ENCODE measurements around the gene GABRB1.
A peak's percentile ranks its signal among the peaks of the same experiment; 100 is the strongest.

DNA sequence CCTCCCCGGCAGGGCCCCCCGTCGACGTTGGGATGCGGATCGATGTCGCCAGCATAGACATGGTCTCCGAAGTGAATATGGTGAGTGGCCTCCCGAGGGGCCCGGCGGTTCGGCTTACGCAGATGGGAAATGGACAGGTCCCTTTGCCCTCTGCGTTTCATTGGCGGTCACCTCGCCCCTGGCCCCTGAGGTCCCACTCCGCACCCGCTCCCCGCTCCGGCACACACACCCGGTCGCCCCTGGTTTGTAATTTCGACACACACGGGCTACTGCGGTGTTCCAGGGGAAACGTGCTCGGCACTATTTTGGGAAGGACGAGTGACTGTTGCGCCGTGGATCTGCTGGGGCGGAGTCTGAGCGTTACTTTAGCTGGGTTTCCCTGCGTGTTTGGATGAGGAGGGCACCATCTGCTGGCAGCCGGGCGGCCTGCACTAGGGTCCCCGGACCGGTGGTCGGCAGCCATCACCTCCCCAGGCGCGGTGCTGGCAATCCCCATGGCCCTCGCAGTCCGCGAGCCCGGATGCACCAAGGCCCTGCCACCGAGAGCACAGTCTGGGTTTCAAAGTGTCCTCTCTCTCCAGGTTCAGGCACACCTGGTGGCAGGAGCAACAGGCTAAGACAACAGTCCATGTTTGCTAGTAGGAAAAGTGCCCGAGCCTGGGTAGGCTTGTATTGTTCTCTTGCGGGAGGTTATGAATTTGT lies 1.2 kb downstream of the GABRB1 start:
- TF ChIP-seq, protein P1, sequence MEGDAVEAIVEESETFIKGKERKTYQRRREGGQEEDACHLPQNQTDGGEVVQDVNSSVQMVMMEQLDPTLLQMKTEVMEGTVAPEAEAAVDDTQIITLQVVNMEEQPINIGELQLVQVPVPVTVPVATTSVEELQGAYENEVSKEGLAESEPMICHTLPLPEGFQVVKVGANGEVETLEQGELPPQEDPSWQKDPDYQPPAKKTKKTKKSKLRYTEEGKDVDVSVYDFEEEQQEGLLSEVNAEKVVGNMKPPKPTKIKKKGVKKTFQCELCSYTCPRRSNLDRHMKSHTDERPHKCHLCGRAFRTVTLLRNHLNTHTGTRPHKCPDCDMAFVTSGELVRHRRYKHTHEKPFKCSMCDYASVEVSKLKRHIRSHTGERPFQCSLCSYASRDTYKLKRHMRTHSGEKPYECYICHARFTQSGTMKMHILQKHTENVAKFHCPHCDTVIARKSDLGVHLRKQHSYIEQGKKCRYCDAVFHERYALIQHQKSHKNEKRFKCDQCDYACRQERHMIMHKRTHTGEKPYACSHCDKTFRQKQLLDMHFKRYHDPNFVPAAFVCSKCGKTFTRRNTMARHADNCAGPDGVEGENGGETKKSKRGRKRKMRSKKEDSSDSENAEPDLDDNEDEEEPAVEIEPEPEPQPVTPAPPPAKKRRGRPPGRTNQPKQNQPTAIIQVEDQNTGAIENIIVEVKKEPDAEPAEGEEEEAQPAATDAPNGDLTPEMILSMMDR (conservative IDR thresholded peaks at IDR 0.05; ENCODE audit: low read depth in 2 of 2): peak; percentile 74 to 86
- no peak for TF ChIP-seq EZH2 (IDR thresholded peaks at IDR 0.05; ENCODE audit: low read depth, unreplicated experiment)

Data from GM23338 (cell line).